OCI-LY3 (cell line): Measurements from ENCODE around the gene NBL1.

Experiments used
- H2AFZ ChIP-seq: fragments of 200-600, 300-600 bp; shearing (Covaris generic); 2 replicates; pipeline ENCODE4 v1.6.0; 2014; ENCODE audit warnings: antibody characterized with exemption, low read depth, low read length
- H3K27ac ChIP-seq: fragments of 200-600, 300-600 bp; sonication (generic); 2 replicates; pipeline ENCODE4 v1.5.1; 2014; ENCODE audit warnings: mild to moderate bottlenecking, low read length, moderate library complexity, mixed read lengths
- H3K27me3 ChIP-seq: fragments of 200-600, 300-600 bp; sonication (generic); 2 replicates; pipeline ENCODE4 v1.6.1; 2014; ENCODE audit warnings: low read depth, low read length, mixed read lengths
- H3K36me3 ChIP-seq: fragments of 200-600, 300-600 bp; sonication (generic); replicated peaks from 2 replicates; pipeline ENCODE3; 2014; ENCODE audit warnings: low read depth, low read length, mixed read lengths
- H3K4me1 ChIP-seq: fragments of 300-600, 200-600 bp; sonication (generic); 2 replicates; pipeline ENCODE4 v1.6.1; 2014; ENCODE audit warnings: low read length, mixed read lengths
- H3K4me2 ChIP-seq: fragments of 200-600, 300-600 bp; sonication (generic); 2 replicates; pipeline ENCODE4 v1.6.1; 2014; ENCODE audit warnings: low read length, mixed read lengths
- H3K4me3 ChIP-seq: fragments of 300-600, 200-600 bp; sonication (generic); 2 replicates; pipeline ENCODE4 v1.5.1; 2014; ENCODE audit warnings: antibody characterized with exemption, mild to moderate bottlenecking, low read length, moderate library complexity
- H3K79me2 ChIP-seq: fragments of 300-600, 200-600 bp; shearing (Covaris generic); 2 replicates; pipeline ENCODE4 v1.6.1; 2014; ENCODE audit warnings: mild to moderate bottlenecking, low read length, mixed read lengths
- H3K9ac ChIP-seq: fragments of 300-600, 200-600 bp; shearing (Covaris generic); 2 replicates; pipeline ENCODE4 v1.6.0; 2014; ENCODE audit warnings: mild to moderate bottlenecking, low read length, moderate library complexity
- H3K9me3 ChIP-seq: fragments of 200-600, 300-600 bp; shearing (Covaris generic); 2 replicates; pipeline ENCODE4 v1.6.1; 2014; ENCODE audit warnings: low read length, mixed read lengths; ENCODE audit not compliant: insufficient read depth
- H4K20me1 ChIP-seq: fragments of 200-600, 300-600 bp; sonication (generic); 2 replicates; pipeline ENCODE4 v1.6.1; 2016; ENCODE audit warnings: low read length, mixed read lengths; ENCODE audit not compliant: insufficient read depth
- EZH2phosphoT487 ChIP-seq: fragments of 200-600 bp; shearing (Covaris generic); IDR thresholded peaks from 2 replicates; pipeline ENCODE4 v1.6.1; 2018; ENCODE audit warnings: antibody characterized with exemption, mixed run types, low read depth
- TF ChIP-seq, protein P1 (sequence below): fragments of 200-600, 300-600 bp; sonication (generic); IDR thresholded peaks from 2 replicates; pipeline ENCODE4 v1.5.1; 2014; ENCODE audit warnings: antibody characterized with exemption, low read length, low read depth

Gene NBL1

DNA sequence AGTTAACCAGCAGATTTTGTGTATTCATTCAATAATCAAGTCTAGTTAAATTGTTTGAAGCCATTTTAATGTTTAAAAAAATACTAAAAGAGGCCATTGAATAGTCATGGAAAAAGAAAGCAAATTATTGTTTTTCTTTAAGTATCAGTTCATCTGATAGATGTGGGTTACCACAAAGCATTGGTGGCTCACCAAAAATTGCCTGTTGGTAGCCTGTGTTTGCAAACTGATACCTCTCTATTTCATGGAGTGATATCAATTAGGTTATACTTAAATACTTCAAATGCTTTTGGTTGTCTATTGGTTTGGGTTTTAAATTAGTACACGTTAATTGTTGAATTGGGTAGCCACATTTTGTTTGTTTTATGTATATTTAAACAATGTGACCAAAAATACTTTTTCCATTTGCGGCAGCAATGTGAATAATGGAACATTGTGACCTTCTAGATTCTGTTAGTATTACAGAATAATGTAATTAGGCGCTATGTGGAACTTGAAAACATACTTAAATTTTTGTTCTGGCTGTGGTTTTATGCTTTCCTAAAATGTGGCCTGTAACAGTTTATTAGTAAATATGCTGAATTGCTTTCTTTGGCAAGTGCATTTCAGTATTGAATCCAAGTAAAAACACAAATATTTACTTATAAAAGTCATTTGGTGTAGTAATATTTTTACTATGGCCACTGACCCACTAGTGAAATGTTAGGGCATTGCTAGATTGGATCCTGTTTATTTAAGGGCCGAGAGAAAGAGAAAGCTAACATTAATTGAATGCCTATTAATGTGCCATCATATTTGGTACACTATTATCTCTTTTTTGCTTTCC lies 37.1 kb upstream of the NBL1 start:
- H3K36me3 ChIP-seq = peaks cover 5% of the 10 kb centered on the region
- H3K9me3 ChIP-seq = no peaks in the 10 kb centered on the region
- no peak overlapping the region for H3K9ac ChIP-seq
- H4K20me1 ChIP-seq = peaks cover 26% of the 10 kb centered on the region
- no peaks in the 10 kb centered on the region for H3K4me1 ChIP-seq
- peaks cover 90% of the 10 kb centered on the region for H3K79me2 ChIP-seq
- H3K4me2 ChIP-seq = no peak overlapping the region
- no peaks in the 10 kb centered on the region for H3K27me3 ChIP-seq
- no peak overlapping the region for H2AFZ ChIP-seq
- H3K27ac ChIP-seq = no peak overlapping the region
- H3K4me3 ChIP-seq = no peak overlapping the region
- TF ChIP-seq, protein P1, sequence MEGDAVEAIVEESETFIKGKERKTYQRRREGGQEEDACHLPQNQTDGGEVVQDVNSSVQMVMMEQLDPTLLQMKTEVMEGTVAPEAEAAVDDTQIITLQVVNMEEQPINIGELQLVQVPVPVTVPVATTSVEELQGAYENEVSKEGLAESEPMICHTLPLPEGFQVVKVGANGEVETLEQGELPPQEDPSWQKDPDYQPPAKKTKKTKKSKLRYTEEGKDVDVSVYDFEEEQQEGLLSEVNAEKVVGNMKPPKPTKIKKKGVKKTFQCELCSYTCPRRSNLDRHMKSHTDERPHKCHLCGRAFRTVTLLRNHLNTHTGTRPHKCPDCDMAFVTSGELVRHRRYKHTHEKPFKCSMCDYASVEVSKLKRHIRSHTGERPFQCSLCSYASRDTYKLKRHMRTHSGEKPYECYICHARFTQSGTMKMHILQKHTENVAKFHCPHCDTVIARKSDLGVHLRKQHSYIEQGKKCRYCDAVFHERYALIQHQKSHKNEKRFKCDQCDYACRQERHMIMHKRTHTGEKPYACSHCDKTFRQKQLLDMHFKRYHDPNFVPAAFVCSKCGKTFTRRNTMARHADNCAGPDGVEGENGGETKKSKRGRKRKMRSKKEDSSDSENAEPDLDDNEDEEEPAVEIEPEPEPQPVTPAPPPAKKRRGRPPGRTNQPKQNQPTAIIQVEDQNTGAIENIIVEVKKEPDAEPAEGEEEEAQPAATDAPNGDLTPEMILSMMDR = no peak
- TF ChIP-seq EZH2phosphoT487 = no peak

DNA sequence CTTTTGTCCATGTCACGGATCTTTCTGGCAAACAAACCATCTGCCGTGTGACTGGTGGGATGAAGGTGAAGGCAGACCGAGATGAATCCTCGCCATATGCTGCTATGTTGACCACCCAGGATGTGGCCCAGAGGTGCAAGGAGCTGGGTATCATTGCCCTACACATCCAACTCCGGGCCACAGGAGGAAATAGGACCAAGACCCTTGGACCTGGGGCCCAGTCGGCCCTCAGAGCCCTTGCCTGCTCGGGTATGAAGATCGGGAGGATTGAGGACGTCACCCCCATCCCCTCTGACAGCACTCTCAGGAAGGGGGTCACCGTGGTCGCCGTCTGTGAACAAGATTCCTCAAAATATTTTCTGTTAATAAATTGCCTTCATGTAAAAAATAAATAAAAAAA lies 35.9 kb upstream of the NBL1 start:
- H3K9me3 ChIP-seq = no peaks in the 10 kb centered on the region
- H3K79me2 ChIP-seq = peaks cover 88% of the 10 kb centered on the region
- H3K4me3 ChIP-seq = no peak overlapping the region
- H2AFZ ChIP-seq = no peak overlapping the region
- no peak overlapping the region for H3K9ac ChIP-seq
- H3K27me3 ChIP-seq = no peaks in the 10 kb centered on the region
- peaks cover 5% of the 10 kb centered on the region for H3K36me3 ChIP-seq
- TF ChIP-seq, protein P1 = no peak
- TF ChIP-seq EZH2phosphoT487 = no peak
- no peak overlapping the region for H3K27ac ChIP-seq
- no peak overlapping the region for H3K4me2 ChIP-seq
- no peaks in the 10 kb centered on the region for H3K4me1 ChIP-seq
- H4K20me1 ChIP-seq = peaks cover 22% of the 10 kb centered on the region

DNA sequence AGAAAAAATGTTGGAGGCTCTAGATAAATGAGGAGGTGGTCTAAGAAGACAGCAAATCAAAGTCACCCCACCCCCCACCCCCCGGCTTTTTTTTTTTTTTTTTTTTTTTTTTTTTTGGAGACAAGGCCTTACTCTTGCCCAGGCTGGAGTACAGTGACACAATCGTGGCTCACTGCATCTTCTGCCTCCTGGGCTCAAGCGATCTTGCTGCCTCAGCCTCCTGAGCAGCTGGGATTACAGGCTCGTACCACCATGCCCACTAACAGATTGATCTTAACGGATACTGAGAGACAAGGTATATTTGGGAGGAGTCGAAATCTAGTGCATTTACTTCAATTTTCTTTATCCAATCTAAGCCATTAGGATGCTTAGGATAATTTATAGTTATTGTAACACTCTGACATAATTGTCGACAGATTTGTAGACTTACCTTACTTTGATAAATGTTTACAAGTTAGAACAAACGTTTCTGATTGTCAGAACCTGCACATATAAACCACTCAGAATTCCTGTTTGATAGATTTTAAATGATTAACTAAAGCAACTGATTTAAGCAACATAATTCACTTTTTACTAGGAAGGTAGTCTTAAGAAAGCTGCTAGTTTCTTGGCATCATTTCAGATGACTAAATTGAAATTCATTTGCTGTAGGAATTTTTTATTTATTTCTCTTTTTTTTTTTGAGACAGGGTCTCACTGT lies 33.7 kb upstream of the NBL1 start:
- no peaks in the 10 kb centered on the region for H3K9me3 ChIP-seq
- H3K36me3 ChIP-seq = peaks cover 5% of the 10 kb centered on the region
- H3K27ac ChIP-seq = no peak overlapping the region
- H3K9ac ChIP-seq = no peak overlapping the region
- no peak overlapping the region for H2AFZ ChIP-seq
- H3K4me2 ChIP-seq = no peak overlapping the region
- H4K20me1 ChIP-seq = peaks cover 8% of the 10 kb centered on the region
- no peak overlapping the region for H3K4me3 ChIP-seq
- H3K27me3 ChIP-seq = no peaks in the 10 kb centered on the region
- TF ChIP-seq, protein P1 = no peak
- no peak for TF ChIP-seq EZH2phosphoT487
- H3K79me2 ChIP-seq = peaks cover 79% of the 10 kb centered on the region
- H3K4me1 ChIP-seq = no peaks in the 10 kb centered on the region

DNA sequence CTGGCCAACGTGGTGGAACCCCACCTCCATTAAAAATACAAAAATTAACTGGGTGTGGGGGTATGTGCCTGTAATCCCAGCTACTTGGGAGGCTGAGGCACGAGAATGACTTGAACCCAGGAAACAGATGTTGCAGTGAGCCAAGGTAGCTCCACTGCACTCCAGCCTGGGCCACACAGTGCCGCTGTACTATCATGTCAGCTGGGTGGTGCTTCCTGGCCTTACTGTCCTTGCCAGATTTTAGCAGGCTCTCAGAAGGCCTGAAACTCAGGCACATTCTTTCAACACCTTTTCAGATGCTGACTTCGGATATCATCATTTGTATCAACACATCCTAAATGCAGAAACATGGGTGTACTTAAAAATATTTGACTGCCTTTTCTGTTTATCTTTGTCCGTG lies 31.6 kb upstream of the NBL1 start:
- Histone ChIP-seq H3K36me3 (peaks cover 5% of the 10 kb centered on the region), H3K27me3 (no peaks in the 10 kb centered on the region), H3K79me2 (peaks cover 65% of the 10 kb centered on the region), H3K9me3 (no peaks in the 10 kb centered on the region), H3K27ac (no peak overlapping the region), H3K4me3 (no peak overlapping the region), H3K4me2 (no peak overlapping the region), H3K4me1 (no peaks in the 10 kb centered on the region), H3K9ac (no peak overlapping the region), H2AFZ (no peak overlapping the region), H4K20me1 (no peaks in the 10 kb centered on the region)
- no peak for TF ChIP-seq EZH2phosphoT487
- TF ChIP-seq, protein P1 = no peak
